Measurements from ENCODE around the gene DNLZ.

The DNLZ gene

GRCh38 chr9:136326061-136326760 is 37.3 kb downstream of the DNLZ start:
- H3K4me3 ChIP-seq (ENCODE audit: insufficient read depth, low read length, poor library complexity, severe bottlenecking) = no peak overlapping the region
- no peak overlapping the region for H3K4me2 ChIP-seq (ENCODE audit: low read depth, low read length, poor library complexity, severe bottlenecking)
- no peaks in the 10 kb centered on the region for H4K20me1 ChIP-seq (ENCODE audit: low read depth, low read length)
- no peak overlapping the region for H3K27ac ChIP-seq (ENCODE audit: low read depth, low read length)
- TF ChIP-seq, protein P1, sequence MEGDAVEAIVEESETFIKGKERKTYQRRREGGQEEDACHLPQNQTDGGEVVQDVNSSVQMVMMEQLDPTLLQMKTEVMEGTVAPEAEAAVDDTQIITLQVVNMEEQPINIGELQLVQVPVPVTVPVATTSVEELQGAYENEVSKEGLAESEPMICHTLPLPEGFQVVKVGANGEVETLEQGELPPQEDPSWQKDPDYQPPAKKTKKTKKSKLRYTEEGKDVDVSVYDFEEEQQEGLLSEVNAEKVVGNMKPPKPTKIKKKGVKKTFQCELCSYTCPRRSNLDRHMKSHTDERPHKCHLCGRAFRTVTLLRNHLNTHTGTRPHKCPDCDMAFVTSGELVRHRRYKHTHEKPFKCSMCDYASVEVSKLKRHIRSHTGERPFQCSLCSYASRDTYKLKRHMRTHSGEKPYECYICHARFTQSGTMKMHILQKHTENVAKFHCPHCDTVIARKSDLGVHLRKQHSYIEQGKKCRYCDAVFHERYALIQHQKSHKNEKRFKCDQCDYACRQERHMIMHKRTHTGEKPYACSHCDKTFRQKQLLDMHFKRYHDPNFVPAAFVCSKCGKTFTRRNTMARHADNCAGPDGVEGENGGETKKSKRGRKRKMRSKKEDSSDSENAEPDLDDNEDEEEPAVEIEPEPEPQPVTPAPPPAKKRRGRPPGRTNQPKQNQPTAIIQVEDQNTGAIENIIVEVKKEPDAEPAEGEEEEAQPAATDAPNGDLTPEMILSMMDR (IDR thresholded peaks at IDR 0.05; ENCODE audit: insufficient read depth, low read length, poor library complexity, severe bottlenecking) = no peak
- TF ChIP-seq EZH2phosphoT487 (conservative IDR thresholded peaks at IDR 0.05; ENCODE audit: low read length) = no peak
- no peak overlapping the region for H3K9ac ChIP-seq (ENCODE audit: low read length)
- no peaks in the 10 kb centered on the region for H3K36me3 ChIP-seq (ENCODE audit: low read length)
- no peak overlapping the region for H2AFZ ChIP-seq (ENCODE audit: low read depth, low read length, severe bottlenecking)
- H3K27me3 ChIP-seq (ENCODE audit: low read length) = no peaks in the 10 kb centered on the region
- no peaks in the 10 kb centered on the region for H3K79me2 ChIP-seq (ENCODE audit: insufficient read depth, low read length)
- no peaks in the 10 kb centered on the region for H3K9me2 ChIP-seq (replicated peaks; ENCODE audit: insufficient read depth, low read length)
- H3K9me3 ChIP-seq (ENCODE audit: insufficient read depth, low read length) = no peaks in the 10 kb centered on the region
- no peaks in the 10 kb centered on the region for H3F3A ChIP-seq (ENCODE audit: insufficient read depth)

- Histone ChIP-seq H3K27ac (ENCODE audit: low read depth, low read length) (no peak overlapping the region), H3K9ac (ENCODE audit: low read length) (no peak overlapping the region), H4K20me1 (ENCODE audit: low read depth, low read length) (no peaks in the 10 kb centered on the region), H3K4me3 (ENCODE audit: insufficient read depth, low read length, poor library complexity, severe bottlenecking) (no peak overlapping the region), H3K27me3 (ENCODE audit: low read length) (no peaks in the 10 kb centered on the region), H3K36me3 (ENCODE audit: low read length) (no peaks in the 10 kb centered on the region), H3K79me2 (ENCODE audit: insufficient read depth, low read length) (no peaks in the 10 kb centered on the region), H3K4me2 (ENCODE audit: low read depth, low read length, poor library complexity, severe bottlenecking) (no peak overlapping the region), H3K9me3 (ENCODE audit: insufficient read depth, low read length) (no peaks in the 10 kb centered on the region), H3K9me2 (replicated peaks; ENCODE audit: insufficient read depth, low read length) (no peaks in the 10 kb centered on the region), H3F3A (ENCODE audit: insufficient read depth) (no peaks in the 10 kb centered on the region), H2AFZ (ENCODE audit: low read depth, low read length, severe bottlenecking) (no peak overlapping the region)
- TF ChIP-seq EZH2phosphoT487 (conservative IDR thresholded peaks at IDR 0.05; ENCODE audit: low read length) = no peak
- TF ChIP-seq, protein P1 (IDR thresholded peaks at IDR 0.05; ENCODE audit: insufficient read depth, low read length, poor library complexity, severe bottlenecking) = no peak
Measured at GRCh38 chr9:136325358-136325757, 38.2 kb downstream of the DNLZ start.

GRCh38 chr9:136324501-136325300 is 38.8 kb downstream of the DNLZ start:
- Histone ChIP-seq H4K20me1 (ENCODE audit: low read depth, low read length) (no peaks in the 10 kb centered on the region), H3K4me2 (ENCODE audit: low read depth, low read length, poor library complexity, severe bottlenecking) (no peak overlapping the region)

More at GRCh38 chr9:136324501-136325300, 38.8 kb downstream of the DNLZ start:
- Histone ChIP-seq H3K4me3 (ENCODE audit: insufficient read depth, low read length, poor library complexity, severe bottlenecking) (no peak overlapping the region), H3K79me2 (ENCODE audit: insufficient read depth, low read length) (no peaks in the 10 kb centered on the region), H3F3A (ENCODE audit: insufficient read depth) (no peaks in the 10 kb centered on the region), H3K9me2 (replicated peaks; ENCODE audit: insufficient read depth, low read length) (no peaks in the 10 kb centered on the region), H3K9ac (ENCODE audit: low read length) (no peak overlapping the region), H2AFZ (ENCODE audit: low read depth, low read length, severe bottlenecking) (no peak overlapping the region), H3K27ac (ENCODE audit: low read depth, low read length) (no peak overlapping the region), H3K36me3 (ENCODE audit: low read length) (no peaks in the 10 kb centered on the region), H3K27me3 (ENCODE audit: low read length) (no peaks in the 10 kb centered on the region), H3K9me3 (ENCODE audit: insufficient read depth, low read length) (no peaks in the 10 kb centered on the region)
- TF ChIP-seq, protein P1 (IDR thresholded peaks at IDR 0.05; ENCODE audit: insufficient read depth, low read length, poor library complexity, severe bottlenecking) = no peak
- TF ChIP-seq EZH2phosphoT487 (conservative IDR thresholded peaks at IDR 0.05; ENCODE audit: low read length) = no peak
